OCI-M1 (cell line): ENCODE measurements around the gene LRP1B.
A peak's percentile ranks its signal among the peaks of the same experiment; 100 is the strongest.

Experiments
- DNase-seq: peaks from one replicate; lab custom pipeline; 2025; lab: John Stamatoyannopoulos, UW

The LRP1B gene

GRCh38 chr2:141113301-141113700, 1017.5 kb downstream of the LRP1B start:
- no peak for DNase-seq

GRCh38 chr2:141109633-141110032, 1021.2 kb downstream of the LRP1B start:
- peak; percentile 86 for DNase-seq

GRCh38 chr2:141105763-141106162, 1025.1 kb downstream of the LRP1B start:
- no peak for DNase-seq

GRCh38 chr2:141103216-141103615, 1027.6 kb downstream of the LRP1B start:
- no peak for DNase-seq

- DNase-seq, result no peak
Observed at GRCh38 chr2:141079231-141079630, 1051.6 kb downstream of the LRP1B start.

- no peak for DNase-seq
Observed at GRCh38 chr2:141075753-141076152, 1055.1 kb downstream of the LRP1B start.

GRCh38 chr2:141068053-141068682, 1062.6 kb downstream of the LRP1B start:
- no peak for DNase-seq

GRCh38 chr2:141065042-141065441, 1065.8 kb downstream of the LRP1B start:
- no peak for DNase-seq

GRCh38 chr2:141063406-141063805, 1067.4 kb downstream of the LRP1B start:
- no peak for DNase-seq

- peak; percentile 56 for DNase-seq
Observed at GRCh38 chr2:141062443-141062842, 1068.4 kb downstream of the LRP1B start.

- no peak for DNase-seq
Observed at GRCh38 chr2:141062031-141062430, 1068.8 kb downstream of the LRP1B start.

- DNase-seq, result no peak
Observed at GRCh38 chr2:141058556-141058955, 1072.3 kb downstream of the LRP1B start.

GRCh38 chr2:141055531-141055930, 1075.3 kb downstream of the LRP1B start:
- no peak for DNase-seq

- peak; percentile 30 for DNase-seq
Observed at GRCh38 chr2:141048951-141049350, 1081.9 kb downstream of the LRP1B start.

GRCh38 chr2:141041281-141041680, 1089.5 kb downstream of the LRP1B start:
- peak; percentile 33 for DNase-seq

GRCh38 chr2:141038341-141038740, 1092.5 kb downstream of the LRP1B start:
- no peak for DNase-seq

- no peak for DNase-seq
Observed at GRCh38 chr2:141037361-141037760, 1093.5 kb downstream of the LRP1B start.

GRCh38 chr2:141035846-141036420, 1094.9 kb downstream of the LRP1B start:
- no peak for DNase-seq

GRCh38 chr2:141029428-141030078, 1101.3 kb downstream of the LRP1B start:
- no peak for DNase-seq

- DNase-seq, result no peak
Observed at GRCh38 chr2:141027221-141027620, 1103.6 kb downstream of the LRP1B start.

- no peak for DNase-seq
Observed at GRCh38 chr2:141021611-141022010, 1109.2 kb downstream of the LRP1B start.

GRCh38 chr2:141021109-141021508, 1109.7 kb downstream of the LRP1B start:
- DNase-seq, result peak; percentile 34

GRCh38 chr2:141020346-141020745, 1110.5 kb downstream of the LRP1B start:
- no peak for DNase-seq
